NCI-H1092 (cell line): ENCODE data around the gene TOR1A.
"Not testable (repeated sequence)": the region's sequence is repeated elsewhere in the genome, so short reads cannot be mapped to it uniquely, and the experiment has no call there.

Experiments used
- DNase-seq: peaks from one replicate; lab custom pipeline; 2025; lab: John Stamatoyannopoulos, UW

The TOR1A gene

DNA sequence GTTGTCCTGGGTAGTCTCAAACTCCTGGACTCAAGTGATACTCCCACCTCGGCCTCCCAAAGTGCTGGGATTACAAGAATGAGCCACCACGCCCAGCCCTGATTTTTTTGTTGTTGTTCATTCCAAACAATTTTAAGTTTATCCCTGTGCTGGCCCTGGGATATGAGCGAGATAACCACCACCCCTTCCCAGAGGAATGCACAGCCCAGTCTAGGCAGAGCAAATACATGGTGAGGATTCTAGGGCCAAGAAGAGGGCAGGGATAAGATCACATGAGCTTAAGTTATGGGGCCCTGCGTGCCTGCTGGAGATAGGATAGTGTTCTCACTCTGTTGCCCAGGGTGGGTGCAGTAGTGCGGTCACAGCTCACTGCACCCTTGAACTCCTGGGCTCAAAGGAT, 42.0 kb downstream of the TOR1A start:
- no peak for DNase-seq

DNA sequence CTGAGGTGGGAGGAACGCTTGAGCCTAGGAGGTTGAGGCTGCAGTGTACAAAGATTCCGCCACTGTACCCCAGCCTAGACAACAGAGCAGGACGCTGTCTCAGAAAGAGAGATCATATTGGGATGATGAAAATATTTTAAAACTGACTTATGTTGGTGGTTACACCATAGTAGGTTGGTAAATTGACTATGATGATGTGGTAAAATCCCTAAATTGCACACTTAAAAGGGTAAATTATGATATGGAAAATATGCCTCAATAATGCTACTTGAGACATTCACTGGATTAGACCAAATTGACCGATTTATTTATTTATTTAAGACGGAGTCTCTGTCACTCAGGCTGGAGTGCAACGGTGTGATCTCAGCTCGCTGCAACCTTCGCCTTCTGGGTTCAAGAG, 42.8 kb downstream of the TOR1A start:
- no peak for DNase-seq

DNA sequence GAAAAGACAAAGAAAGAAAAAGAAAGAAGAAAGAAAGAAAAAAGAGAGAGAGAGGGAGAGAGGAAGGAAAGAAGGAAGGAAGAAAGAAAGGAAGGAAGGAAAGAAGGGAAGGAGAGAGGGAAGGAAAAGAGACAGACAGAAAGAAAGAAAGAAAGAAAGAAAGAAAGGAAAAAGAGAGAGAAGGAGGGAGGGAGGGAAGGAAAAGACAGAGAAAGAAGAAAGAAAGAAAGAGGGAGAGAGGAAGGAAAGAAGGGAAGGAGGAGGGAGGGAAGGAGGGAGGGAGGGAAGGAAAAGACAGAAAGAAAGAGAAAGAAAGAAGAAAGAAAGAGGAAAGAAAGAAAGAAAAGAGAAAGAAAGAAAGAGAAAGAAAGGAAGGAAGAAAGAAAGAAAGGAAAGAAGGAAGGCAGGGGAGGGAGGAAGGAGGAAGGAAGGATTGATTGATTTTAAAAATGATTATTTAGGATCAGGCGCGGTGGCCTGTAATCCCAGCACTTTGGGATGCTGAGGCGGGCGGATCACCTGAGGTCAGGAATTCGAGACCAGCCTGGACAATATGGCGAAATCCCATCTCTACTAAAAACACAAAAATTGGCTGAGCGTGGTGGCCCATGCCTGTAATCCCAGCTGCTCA, 44.3 kb downstream of the TOR1A start:
- DNase-seq, result no peak

DNA sequence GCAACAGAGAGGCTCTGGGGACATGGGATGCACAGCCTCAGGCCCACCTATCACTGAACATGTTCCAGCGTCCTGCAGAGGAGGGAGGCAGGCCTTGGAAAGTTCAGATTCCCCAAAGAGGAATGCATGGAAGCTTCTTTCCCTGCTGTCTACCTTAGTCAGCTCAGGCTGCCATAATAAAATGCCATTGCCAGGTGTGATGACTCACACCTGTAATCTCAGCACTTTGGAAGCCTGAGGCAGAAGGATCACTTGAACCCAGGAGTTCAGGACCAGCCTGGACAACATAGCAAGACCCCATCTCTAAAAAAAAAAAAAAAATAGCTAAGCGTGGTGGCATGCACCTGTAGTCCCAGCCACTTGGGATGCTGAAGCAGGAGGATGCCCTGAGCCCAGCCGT, 45.5 kb downstream of the TOR1A start:
- DNase-seq, result no peak

DNA sequence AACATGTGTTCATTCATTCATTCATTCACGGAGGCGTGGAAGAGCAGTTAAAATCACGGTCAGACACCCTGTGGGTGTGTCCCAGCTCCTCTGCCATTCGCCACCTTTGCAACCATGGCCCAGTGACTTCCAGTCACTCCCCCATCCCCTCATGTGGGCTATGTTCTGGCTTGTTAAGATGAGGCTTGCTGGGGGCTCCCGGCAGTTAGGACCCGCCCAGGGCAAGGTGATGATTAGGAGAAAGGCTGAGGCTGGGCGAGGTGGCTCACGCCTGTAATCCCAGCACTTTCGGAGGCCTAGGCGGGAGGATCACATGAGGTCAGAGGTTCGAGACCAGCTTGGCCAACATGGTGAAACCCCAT, 46.2 kb downstream of the TOR1A start:
- DNase-seq, result no peak

DNA sequence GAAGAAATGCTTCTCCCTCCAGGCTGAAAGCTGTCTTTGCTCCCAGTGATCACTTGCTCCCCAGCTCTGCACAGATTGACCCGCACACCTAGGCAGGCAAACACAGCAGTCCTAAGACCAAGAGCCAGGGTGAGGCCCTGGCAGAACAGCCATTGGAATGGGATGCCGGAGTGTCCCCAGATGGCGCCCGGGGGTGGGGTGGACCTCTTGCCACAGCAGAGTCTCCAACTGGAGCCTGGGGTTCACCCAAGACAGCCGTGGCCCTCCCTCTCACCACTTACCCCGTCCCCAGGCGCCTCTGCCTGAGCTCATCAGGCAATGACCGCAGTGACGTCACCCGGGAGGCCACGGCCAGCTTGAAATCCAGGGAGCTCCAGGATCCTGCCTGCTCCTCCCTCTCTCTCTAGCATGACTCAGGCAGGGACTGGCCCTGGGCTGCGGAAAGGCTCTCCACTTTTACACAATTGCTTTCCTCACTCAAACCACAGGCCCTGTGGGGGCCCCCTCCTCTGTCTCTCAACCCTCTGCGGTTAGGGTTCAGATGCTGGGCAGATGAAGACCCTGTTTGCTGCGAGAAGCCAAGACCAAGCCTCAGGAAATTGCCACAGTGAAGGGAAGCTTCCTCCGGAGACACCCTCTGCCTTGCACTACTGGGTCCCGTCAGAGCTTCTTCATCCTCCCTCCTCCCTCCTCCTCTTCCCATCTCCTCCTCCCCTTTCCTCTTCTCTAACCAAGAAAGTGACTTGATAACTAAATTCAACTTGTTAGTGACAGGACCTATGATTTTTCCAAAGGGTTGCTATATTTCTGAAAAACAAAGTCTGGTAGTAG, 46.8 kb downstream of the TOR1A start:
- no peak for DNase-seq

DNA sequence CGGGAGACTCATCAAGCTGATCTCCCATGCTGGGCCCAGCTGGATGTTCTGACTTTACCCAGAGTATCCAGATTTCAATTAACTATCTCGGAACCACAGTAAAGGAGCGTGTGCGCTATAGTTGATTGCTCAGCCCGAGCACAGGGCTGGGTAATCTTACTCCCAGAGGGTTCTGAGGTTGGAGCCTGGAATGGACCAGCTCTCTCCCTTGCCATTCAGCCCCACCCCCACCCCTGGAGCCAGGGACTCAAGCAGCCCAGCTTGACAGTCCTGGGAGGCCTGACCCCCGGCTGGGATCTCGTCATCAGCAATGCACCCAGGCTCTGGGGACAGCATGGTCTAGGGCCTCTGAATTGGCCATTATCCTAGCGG, 47.4 kb downstream of the TOR1A start:
- DNase-seq, result no peak

DNA sequence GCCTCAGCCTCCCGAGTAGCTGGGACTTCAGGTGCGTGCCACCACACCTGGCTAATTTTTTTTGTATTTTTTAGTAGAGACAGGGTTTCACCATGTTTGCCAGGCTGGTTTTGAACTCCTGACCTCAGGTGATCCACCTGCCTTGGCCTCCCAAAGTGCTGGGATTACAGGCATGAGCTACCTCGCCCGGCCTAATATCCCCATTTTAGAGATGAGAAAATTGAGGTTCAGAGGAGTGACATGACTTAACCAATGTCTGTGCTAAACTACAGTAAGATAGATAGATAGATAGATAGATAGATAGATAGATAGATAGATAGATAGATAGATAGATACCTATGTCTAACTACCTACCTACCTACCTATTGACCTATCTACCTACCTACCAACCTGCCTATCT, 47.8 kb downstream of the TOR1A start:
- DNase-seq, result not testable (repeated sequence)

DNA sequence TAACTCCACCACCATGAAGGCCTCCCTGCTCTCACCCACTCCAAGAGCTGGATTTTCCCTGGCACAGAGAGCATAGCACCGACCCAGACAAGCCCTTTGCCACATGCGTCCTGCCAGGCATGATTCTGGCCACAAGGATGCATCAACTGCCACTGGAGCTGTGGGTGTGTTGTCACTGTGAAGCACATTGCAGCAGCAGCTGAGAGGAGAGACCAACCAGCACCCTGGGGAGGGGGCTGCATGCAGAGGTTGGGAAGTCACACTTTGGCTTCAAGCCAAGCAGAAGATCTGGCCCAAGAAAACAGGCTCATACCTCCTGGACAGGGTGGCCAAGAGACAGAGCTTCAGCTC, 48.5 kb downstream of the TOR1A start:
- no peak for DNase-seq

DNA sequence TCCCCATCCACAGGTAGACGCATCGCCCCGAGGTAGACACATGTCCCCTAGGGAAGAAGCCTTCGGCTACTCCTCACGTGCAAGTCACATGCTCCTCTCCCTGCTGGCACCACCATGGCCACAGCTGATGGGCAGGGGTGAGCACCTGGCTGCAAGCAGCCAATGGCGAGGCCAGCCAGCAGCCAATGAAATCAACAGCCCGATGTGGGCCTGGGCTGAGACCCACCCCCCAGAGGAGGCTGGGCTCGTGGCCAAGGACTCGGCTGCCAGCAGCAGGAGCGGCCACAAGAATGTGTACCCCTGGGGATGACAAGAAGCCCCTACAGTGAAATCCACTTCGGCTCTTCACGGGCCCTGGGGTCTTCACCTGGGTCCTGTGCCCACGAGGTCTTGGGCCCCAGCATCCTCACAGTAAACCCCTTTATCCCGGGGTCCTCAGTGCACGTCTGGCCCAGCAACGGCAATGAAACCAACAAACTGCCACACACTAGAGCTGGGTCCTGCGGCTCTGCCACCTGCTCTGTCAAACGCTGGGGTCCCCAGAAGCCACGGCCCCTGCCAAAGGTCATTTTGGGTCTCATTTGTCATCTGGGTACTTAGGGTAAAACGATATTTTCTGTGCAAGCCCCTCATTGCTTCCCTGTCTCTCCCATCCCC, 49.0 kb downstream of the TOR1A start:
- DNase-seq, result no peak

DNA sequence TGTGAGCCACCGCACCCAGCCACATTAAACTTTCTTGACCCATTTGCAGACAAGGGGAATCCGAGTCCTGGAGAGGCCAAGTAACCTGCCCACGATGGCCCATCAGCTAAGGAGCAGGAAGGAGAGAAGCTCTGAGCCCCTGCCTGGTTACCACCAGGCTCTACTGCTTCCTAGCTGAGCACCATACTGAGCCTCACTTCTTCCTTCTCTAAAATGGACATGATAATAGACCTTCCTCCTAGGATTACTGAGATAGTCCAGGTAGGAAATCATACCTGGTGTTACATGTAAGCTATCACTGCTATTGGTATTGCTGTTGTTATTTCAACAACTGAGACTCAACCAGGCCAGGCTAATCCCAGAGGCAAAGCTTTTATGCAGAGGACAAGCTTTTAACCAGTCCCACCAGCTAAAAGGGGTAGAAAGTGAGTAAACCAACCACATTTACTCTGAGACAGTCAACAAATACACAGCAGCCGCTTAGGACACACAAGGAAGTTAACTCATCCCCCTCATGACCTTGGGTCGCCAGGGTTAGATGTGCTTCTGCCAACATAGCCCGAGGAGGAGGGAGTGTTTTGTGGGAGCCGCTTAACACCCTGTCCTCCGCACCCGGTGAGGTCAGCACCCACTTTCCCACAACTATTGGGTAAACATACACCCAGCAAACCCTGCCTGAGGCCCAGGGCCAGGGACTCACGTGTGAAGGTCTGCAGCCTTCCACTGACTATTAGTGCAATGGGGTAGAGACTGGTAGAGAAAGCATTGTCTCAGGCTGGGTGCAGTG, 50.5 kb downstream of the TOR1A start:
- no peak for DNase-seq

DNA sequence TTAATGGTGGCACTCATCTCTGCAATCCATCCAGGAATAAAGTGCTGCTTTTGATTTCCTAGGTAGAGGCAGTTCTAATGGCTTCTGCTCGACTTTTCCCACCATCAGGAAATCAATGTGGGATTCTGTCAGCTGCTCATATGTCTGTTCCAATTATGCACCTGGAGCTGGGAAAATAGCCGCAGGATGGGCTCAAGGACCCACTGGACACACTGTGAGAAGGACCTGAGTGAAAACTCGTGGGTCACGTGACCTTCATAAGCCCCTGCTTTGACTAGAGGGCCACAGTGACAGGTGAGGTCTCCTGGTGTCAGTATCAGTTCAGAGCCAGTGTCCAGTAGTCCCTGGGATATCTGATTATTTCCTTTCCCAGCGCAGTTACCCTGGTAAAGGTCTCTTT, 53.2 kb downstream of the TOR1A start:
- no peak for DNase-seq

DNA sequence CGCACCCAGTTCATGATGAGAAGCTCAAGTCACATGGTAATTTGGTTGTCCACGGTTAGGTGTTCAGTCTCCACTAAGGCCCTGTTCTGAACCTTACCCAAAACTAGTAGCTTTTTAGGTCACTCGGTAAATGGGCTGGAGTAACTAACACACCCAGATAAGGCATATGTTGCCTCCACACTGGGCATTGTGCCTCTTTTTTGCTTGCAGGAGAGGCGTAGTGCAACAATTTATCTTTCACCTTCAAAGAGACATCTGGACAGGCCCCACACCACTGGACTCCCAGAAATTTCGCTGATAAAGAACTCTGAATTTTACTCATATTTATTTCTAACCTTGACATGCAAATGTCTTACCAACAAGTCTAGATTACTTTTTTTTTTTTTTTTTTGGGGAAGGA, 54.3 kb downstream of the TOR1A start:
- DNase-seq, result no peak

DNA sequence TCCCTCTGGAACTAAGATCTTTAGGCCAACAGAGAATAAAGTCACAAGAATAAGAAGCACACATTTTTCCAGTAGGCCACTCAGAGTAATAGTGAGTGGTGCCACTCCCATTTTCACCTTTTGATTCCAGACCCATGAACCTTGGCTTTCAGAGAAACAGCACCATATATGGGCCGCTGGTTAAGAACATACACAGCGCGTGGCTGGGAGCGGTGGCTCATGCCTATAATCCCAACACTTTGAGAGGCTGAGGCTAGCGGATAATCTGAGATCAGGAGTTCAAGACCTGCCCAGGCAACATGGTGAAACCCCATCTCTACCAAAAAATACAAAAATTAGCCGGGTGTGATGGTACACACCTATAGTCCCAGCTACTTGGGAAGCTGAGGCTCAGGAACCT, 55.5 kb downstream of the TOR1A start:
- no peak for DNase-seq

DNA sequence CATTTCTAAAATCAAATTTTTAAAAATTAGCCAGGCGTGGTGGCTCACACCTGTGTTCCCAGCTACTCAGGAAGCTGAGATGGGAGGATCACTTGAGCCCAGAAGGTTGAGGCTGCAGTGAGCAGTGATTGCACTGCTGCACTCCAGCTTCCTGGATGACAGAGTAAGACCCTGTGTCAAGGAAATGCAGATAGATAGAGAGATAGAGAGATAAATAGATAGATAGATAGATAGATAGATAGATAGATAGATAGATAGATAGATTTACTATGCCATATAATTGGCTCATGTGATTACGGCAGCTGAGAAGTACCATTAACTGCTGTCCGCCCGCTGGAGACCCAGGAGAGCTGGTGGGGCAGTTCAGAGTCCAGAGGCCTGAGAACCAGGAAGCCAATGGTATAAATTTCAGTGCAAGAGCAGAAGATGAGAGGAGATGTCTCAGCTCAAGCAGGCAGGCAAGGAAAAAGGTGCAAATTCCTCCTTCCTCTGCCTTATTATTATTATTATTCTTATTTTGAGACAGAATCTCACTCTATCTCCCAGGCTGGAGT, 58.1 kb downstream of the TOR1A start:
- DNase-seq, result no peak

DNA sequence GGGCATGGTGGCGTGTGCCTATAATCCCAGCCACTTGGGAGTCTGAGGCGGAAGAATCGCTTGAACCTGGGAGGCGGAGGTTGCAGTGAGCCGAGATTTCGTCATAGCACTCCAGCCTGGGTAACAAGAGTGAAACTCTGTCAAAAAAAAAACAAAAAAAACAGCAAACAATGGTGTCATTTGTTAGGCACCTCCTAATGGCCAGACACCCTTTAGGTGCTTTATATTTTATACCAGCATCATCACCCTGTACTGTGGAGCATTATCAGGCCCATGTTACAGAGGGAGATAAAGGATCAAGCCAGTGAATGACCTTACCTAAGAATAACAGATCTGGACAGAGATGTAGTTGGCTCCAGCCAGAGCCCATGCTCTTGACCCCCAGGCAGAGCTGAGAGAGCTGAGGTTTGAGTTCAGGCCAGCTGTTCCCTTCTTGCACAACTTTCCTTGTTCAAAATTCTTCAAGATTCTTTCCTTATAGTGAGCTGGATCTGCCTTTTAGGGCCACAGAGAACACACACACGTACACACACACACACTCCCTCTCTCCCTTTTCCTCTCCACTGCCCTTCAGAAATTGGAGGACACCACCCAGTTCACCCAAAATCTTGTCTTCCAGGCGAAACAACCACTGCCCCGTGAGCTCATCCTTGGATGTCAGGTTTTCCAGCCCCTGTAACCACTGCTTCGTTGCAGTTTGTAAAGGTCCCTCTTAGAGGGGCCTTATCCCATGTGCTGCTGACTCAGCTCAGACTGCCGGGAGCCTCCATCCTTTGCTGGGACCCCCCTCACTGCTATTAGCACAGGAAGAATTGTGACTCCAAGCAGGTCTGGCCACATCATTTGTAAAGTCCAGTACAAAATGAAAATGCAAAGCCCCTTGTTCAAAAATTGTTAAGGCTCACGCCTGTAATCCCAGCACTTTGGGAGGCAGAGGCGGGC, 60.7 kb downstream of the TOR1A start:
- DNase-seq, result no peak
